HepG2 (cell line): ENCODE data around the gene CD93.

ENCODE experiments used
- CSRNP2 ChIP-seq: sonication (generic); formaldehyde crosslinking; conservative IDR thresholded peaks from 2 replicates; pipeline ENCODE4 v1.8.0; 2022; ENCODE audit warnings: low read depth, missing genetic modification reagents
- CTCF ChIP-seq: sonication (generic); formaldehyde crosslinking; IDR thresholded peaks from 2 replicates; pipeline ENCODE4 v1.5.0; 2020; ENCODE audit warnings: mild to moderate bottlenecking, missing genetic modification reagents, moderate library complexity
- TRAFD1 ChIP-seq: sonication (generic); formaldehyde crosslinking; IDR thresholded peaks from 2 replicates; pipeline ENCODE4 v1.5.1; 2020; ENCODE audit warnings: missing genetic modification reagents, mild to moderate bottlenecking, borderline replicate concordance
- ZNF253 ChIP-seq: sonication (generic); formaldehyde crosslinking; IDR thresholded peaks from 2 replicates; pipeline ENCODE4 v1.8.0; 2022; ENCODE audit warnings: mild to moderate bottlenecking, missing genetic modification reagents, borderline replicate concordance
- ZNF687 ChIP-seq: sonication (generic); formaldehyde crosslinking; IDR thresholded peaks from 2 replicates; pipeline ENCODE4 v1.5.1; 2020; ENCODE audit warnings: mild to moderate bottlenecking, missing genetic modification reagents, moderate library complexity

DNA sequence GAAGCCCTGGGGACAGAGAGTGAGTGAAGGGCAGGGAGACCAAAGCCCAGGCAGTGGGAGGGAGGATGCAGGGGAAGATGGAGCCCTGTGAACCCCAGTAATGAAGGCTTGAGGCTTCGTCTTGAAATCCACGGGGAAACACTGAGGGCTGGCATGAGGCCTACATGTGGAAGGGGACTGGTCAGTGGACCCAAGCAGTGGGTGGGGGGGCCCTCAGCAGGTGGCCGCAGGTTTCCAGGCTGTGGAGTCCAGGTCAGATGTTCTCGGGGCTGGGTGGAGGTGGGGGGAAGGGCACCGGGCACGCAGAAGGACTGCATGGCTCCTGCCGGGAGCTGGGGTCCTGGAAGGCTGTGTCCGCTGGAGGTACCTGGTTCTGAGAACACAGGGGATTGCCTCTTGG is 2.7 kb upstream of the CD93 start:
- TF ChIP-seq ZNF253 (CRISPR knock-in tag) (no peak), CTCF (CRISPR knock-in tag) (no peak), ZNF687 (CRISPR knock-in tag) (no peak), CSRNP2 (no peak), TRAFD1 (CRISPR knock-in tag) (no peak)
